NCI-H2081 (cell line): Measurements from ENCODE around the gene ELP5.

Experiments used
- DNase-seq, 2 experiments: peaks; one replicate each; lab custom pipeline; 2025; lab: John Stamatoyannopoulos, UW

ELP5 gene

GRCh38 chr17:7219229-7219811 lies 32.7 kb upstream of the ELP5 start:
- DNase-seq = no peak

GRCh38 chr17:7219812-7220592 lies 32.0 kb upstream of the ELP5 start, which contains the start of the genes ACADVL and DLG4:
Gene ACADVL, plus strand, starts transcription at chr17:7219938. Its CDS starts 47 bp downstream, at chr17:7219985.
Gene DLG4, minus strand, starts transcription at chr17:7219836.
- peak in 1 of 2 experiments; percentile 52 for DNase-seq

GRCh38 chr17:7220593-7221277 lies 31.3 kb upstream of the ELP5 start:
- DNase-seq = peak; percentile 46 to 56

- DNase-seq = no peak
These were observed 30.5 kb upstream of the ELP5 start for GRCh38 chr17:7221278-7222092.

- no peak for DNase-seq
These were observed 29.7 kb upstream of the ELP5 start for GRCh38 chr17:7222093-7222971.

DNA sequence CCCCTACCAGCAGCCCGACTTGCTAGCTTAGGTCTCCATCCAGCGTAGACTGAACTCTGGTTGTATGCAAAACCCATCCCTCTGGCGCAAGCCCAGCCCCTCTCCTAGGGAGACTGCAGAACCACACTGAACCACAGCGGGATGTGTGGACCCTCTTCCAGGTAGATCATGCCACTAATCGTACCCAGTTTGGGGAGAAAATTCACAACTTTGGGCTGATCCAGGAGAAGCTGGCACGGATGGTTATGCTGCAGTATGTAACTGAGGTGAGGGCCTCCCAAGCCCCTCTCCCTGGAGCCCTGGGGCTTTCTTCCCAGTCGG lies 29.1 kb upstream of the ELP5 start:
- no peak for DNase-seq

- DNase-seq = no peak
These were observed 28.6 kb upstream of the ELP5 start for GRCh38 chr17:7223375-7223774.

- no peak for DNase-seq
These were observed 27.9 kb upstream of the ELP5 start for GRCh38 chr17:7224110-7224509.

- DNase-seq = no peak
These were observed 27.3 kb upstream of the ELP5 start for GRCh38 chr17:7224661-7225111.

DNA sequence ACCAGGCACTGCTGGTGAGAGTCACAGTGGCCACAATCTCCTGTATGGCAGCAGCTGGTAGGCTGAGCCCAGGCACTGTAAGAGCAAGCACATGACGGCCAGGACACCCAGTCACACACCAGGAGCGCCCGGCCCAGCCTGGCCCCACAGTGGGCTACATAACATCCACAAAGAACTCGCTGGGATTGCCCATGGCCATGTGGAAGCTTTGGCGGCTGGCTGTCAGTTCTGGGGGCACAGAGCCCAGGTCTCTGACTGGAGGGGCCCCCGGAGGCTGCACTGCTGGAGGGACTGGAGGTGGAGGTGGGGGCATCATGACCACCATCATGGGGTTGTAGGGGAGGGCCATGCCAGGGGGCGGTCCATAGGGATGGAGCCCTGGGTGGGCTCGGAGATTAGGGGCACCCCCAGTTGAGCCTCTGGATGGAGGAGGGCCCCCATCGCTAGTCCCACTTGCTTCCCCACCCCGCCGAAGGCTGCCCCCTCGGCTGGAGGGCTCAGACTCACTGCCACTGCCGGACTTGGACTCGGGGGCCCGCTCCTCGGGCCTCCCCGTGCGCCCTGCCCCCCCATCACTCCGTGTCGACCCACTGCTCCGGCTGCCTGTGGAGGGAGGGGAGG lies 26.2 kb upstream of the ELP5 start:
- no peak for DNase-seq

DNA sequence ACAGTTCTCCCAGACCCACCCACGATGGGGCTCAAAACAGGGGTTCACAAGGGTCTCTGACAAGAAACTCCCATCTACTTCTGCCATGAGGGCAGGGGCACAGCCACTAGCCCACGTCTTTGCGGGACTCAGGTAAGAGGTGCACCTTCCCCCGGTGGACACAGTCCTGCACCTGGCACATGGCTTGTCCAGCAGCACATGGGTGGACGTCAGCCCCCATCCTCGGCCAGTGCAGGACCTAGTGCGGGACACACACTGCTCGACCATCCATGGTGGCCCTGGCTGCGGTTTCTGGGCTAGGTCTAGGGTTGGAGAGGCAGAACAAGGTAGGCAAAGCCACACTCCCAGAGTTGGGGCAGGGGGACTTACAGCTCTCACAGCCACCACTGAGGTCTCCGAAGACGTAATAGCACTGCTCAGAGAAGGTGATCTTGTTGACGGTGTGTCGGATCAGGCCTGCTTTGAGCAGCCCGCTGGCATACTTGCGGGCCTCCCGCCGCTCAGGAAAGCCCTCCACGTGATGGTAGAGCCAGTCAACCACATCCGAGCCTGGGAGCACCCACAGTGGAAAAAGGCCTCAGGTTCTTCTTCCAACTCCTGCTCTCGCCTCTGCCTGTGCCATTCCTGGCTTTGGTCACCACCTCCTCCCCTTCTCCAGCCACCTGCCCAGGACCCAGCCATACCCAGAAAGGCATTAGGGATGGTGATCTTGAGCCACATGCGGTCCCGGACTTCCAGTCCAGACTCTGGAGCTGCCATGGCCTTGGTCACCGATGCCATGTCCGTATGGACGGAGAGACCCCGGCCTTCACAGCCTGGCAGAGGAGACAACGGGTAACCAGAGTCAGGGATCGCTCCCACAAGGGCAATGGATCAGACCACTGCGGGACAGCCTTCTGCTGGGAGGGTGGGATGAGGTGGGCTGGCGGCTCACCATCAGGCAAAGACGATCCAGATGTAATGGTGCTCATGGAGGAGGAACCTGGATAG lies 25.0 kb upstream of the ELP5 start:
- no peak for DNase-seq

- DNase-seq = no peak
These were observed 23.1 kb upstream of the ELP5 start for GRCh38 chr17:7228920-7229319.

DNA sequence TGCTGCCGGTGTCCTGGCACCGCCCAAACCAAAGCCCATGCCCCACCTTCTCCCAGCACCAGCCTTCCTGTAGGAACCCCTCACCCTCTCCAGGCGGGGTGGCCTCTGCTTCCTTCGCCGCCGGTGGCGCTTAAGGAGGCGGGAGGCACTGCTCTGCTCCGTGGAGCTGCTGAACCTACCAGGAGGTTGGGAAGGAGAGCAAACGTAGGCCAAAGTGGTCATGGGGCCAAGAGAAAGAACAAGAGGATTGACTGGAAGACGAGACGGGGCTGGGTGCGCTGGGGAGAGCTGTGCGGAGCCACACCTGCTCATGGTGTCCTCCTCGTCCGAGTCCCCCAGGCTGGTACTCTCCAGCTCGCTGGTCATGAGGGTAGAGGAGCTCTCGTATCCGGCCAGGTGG lies 22.5 kb upstream of the ELP5 start:
- no peak for DNase-seq

DNA sequence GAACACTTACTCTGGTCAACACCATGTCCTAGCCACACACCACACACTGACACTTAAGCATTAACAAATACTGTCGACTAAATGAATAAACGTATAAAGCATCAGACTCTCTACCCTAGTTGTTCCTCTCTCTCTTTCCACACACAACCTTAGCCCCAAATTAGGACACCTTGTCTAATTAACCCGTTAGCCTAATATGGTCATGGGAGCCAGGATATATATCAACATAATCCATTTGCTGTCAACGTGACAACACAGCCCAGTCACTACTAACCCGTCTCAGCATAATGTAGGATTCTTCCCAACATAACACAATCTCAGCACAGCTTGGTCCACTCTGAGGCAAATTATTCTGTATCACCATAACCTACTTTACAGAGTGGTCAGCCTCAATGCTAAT lies 19.9 kb upstream of the ELP5 start:
- no peak for DNase-seq

DNA sequence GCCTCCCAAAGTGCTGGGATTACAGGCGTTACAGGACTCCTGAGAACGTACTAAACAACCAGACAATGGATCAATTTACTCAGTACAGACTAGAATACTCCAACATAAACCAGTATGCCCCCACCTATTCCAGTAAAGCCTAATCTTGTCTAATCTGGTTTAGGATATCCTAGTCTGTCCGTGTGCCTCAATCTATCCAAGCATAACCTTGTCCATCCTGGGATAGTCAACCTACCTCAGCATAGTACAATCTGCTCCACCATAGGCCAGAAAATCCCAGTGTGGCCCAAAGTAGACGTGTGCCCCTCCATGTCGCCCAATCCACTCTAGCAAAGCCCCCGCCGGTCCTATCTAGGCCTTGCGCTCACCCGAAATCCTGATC lies 18.3 kb upstream of the ELP5 start:
- DNase-seq = no peak

DNA sequence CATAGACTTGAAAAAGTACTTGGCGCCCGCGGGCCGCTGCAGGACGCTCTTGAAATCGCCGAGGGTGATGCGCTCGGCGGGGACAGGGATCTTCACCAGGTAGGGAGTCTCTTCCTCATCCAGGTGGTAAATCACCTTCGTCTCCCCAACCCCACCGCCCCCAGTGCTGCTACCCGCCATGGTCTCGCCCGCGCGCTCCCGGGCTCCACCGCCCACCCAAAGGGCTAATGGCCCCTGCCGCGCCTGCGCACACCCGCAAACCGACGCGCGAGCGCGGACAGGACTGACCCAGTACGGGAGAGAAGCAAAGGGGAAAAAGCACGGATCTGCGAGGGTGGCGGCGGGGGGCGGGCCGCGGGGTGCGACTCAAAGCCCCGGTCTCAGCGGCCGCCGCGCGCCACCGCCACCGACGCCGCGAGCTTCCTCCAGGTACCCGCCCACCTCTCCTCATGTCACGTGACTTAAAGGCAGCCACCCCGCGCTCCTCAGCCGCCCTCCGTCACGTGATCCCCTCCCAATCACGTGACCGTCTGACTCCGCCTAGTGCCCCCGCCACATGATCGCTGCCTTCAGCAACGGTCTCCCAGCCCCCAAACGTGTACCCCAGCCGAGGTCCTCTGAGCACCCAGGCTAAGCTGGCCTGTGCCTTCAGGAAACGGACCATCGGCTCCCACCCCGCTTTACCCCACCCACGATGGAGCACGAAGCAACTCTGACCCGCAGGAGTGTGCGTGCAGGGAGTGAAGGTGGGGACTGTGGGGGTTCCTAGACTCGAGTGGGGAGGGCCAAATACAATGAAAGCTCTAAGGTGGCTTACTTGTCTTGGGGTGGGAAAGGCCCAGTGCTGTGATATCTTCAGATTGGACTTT lies 17.7 kb upstream of the ELP5 start, which contains the start of gene DVL2:
Gene DVL2 (minus strand): TSS at position 435 of the 869 bp plus-strand sequence. CDS start 255 bp downstream, at position 180.
- DNase-seq = peak; percentile 79 to 82

DNA sequence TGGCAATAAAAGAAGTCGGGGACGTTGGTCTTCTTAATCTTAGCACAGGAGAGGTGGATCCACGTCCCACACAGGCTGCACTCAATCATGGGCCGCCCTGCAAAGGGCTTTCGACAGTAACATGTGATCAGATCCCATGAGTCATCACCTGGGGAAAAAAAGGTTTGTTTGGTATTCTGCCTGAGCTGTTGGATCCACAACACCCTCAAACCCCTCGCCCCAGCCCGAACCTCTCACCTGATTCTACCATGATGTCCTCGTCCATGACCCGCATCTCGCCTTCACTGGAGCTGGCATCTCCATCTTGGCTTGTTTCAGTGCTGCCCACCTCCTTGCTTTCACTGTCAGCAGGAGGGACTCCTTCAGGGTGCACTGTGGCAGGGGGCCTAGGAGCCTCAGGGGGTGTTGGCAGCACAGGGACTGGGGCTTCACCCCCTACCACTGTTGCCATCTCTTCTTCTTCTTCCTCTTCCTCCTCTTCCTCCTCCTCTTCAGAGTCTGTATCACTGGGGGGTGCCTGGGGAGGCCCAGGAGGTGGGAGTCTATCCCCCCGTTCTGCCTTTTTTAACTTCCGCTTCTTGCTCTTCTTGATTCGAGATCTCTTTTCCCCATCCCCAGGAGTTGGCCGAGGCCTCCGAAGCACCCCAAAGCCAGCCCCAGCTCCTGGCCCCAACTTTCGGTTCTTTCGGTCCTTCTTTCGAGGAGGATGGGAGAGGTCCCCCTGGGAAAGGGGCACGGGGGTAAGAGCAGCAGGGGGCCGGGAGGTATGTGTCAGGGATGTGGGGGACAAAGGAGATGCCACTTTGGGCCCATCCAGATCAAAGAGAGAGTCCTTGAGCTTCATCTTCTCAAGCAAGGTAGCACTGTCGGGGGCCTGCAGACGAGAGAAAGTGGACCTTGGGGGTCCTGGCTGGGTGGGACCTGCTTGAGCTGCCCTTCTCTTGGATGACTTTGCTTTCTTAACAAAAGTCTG lies 16.0 kb upstream of the ELP5 start:
- no peak for DNase-seq
